Measurements from ENCODE around the gene SBF1.

Gene SBF1

DNA sequence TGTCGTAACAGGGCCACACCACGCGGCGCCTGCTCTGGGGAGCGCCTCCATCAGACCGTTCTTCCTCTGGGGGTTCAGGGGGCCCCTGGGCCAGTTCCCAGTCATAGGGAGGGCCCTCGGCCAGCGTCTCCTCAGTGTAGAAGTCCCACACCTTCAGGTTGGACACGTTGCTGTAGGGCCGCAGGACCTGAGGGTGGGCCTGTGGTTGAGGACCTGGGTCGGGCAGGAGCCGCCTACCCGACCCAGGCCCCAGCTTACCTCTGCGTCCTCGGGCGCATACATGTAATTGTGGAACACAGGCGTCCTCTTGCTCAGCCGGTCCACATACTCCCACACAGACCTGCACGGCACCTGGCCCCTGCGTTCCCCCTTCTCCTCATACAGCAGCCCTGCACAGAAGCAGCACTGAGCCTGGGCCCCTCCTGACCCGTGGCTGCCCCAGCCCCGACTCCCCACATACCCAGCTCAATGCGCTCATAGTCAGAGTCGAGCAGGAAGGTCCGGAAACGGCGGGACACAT lies 20.2 kb downstream of the SBF1 start:
- Histone ChIP-seq H2AFZ (ENCODE audit: low read depth) (no peak overlapping the region), H3K4me3 (IDR thresholded peaks at IDR 0.05; ENCODE audit: insufficient read depth, low read depth, low read length) (no peak overlapping the region), H3K4me1 (ENCODE audit: low read depth, poor library complexity, severe bottlenecking) (no peaks in the 10 kb centered on the region), H4K20me1 (ENCODE audit: insufficient read depth) (no peaks in the 10 kb centered on the region), H3K9ac (no peak overlapping the region), H3K4me2 (no peak overlapping the region), H3K27me3 (ENCODE audit: insufficient read depth, low read depth) (no peaks in the 10 kb centered on the region), H3K27ac (no peak overlapping the region), H3K36me3 (ENCODE audit: insufficient read depth) (no peaks in the 10 kb centered on the region), H3K79me2 (ENCODE audit: insufficient read depth, low read depth) (no peaks in the 10 kb centered on the region)
- TF ChIP-seq, protein P1, sequence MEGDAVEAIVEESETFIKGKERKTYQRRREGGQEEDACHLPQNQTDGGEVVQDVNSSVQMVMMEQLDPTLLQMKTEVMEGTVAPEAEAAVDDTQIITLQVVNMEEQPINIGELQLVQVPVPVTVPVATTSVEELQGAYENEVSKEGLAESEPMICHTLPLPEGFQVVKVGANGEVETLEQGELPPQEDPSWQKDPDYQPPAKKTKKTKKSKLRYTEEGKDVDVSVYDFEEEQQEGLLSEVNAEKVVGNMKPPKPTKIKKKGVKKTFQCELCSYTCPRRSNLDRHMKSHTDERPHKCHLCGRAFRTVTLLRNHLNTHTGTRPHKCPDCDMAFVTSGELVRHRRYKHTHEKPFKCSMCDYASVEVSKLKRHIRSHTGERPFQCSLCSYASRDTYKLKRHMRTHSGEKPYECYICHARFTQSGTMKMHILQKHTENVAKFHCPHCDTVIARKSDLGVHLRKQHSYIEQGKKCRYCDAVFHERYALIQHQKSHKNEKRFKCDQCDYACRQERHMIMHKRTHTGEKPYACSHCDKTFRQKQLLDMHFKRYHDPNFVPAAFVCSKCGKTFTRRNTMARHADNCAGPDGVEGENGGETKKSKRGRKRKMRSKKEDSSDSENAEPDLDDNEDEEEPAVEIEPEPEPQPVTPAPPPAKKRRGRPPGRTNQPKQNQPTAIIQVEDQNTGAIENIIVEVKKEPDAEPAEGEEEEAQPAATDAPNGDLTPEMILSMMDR (conservative IDR thresholded peaks at IDR 0.05; ENCODE audit: low read depth, low read length) = no peak

DNA sequence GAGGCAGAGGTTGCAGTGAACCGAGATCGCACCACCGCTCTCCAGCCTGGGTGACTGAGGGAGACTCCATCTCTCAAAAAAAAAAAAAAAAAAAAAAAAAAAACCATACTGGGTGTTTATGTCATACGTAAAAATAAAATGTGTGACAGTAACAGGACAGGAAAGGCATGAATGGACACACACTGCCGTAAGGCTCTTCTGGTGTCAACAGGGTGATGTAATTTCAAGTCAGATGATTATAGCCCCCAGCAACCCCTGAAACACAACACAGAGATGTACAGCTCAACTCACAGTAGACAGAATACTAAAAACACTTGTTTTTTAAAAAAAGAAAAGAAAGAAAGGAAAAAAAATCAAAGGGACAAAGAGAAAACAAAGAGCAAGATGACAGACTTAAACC lies 22.2 kb downstream of the SBF1 start:
- Histone ChIP-seq H3K4me3 (IDR thresholded peaks at IDR 0.05; ENCODE audit: insufficient read depth, low read depth, low read length) (no peak overlapping the region), H3K9ac (no peak overlapping the region), H3K27ac (no peak overlapping the region), H3K4me1 (ENCODE audit: low read depth, poor library complexity, severe bottlenecking) (no peaks in the 10 kb centered on the region), H2AFZ (ENCODE audit: low read depth) (no peak overlapping the region), H3K27me3 (ENCODE audit: insufficient read depth, low read depth) (no peaks in the 10 kb centered on the region), H3K4me2 (no peak overlapping the region), H3K36me3 (ENCODE audit: insufficient read depth) (peaks cover 2% of the 10 kb centered on the region; the same call in 1 of the 2 replicates), H4K20me1 (ENCODE audit: insufficient read depth) (no peaks in the 10 kb centered on the region), H3K79me2 (ENCODE audit: insufficient read depth, low read depth) (no peaks in the 10 kb centered on the region)
- TF ChIP-seq, protein P1 (conservative IDR thresholded peaks at IDR 0.05; ENCODE audit: low read depth, low read length) = no peak

DNA sequence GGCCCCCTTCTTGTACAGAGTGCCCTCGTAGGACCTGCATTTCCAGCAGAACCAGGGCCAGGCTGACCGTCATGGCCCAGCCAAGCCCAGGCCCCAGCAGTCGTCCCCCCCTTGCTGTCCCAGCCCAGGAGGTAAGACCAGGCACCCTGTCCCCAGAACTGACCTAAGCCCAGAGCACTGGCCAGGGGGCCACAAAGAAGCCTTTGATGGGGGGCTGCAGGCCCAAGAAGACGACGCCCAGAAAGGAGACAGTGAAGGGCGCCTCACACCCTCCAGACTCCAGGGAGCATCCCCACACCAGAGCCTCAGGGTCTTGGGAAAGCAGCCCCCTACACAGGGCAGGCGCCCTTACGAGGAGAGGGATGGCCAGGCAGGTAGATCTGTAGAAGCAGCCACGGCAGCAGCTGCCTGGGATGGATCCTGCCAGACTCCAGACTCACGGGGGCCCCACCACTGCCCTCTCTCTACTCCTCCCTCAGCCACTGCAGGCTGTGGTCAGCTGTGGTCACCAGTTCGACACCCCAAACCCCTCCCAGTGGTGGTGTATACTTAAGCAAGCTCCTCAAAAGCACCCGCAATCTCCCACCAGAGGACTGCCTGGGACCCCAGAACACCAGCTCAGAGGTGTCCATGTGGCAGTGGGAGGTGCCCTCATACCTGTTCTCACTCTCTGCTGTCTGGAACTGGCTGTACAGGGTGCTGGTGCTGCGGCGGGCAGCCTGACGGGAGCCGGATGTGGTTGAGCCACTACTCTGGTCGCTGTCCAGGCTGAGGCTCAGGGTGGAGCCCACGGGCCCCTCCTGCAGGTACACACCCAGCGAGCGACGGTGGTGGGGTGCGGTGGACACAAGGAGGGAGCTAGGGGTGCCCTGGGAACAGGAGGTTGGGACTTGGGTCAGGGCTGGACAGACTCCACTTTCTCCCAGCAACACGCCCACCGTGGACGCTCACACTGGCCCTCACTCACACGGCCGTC lies 27.0 kb downstream of the SBF1 start:
- no peak overlapping the region for H2AFZ ChIP-seq (ENCODE audit: low read depth)
- H4K20me1 ChIP-seq (ENCODE audit: insufficient read depth) = no peaks in the 10 kb centered on the region
- H3K4me2 ChIP-seq = no peak overlapping the region
- TF ChIP-seq, protein P1 (conservative IDR thresholded peaks at IDR 0.05; ENCODE audit: low read depth, low read length) = no peak
- H3K4me3 ChIP-seq (IDR thresholded peaks at IDR 0.05; ENCODE audit: insufficient read depth, low read depth, low read length) = no peak overlapping the region
- no peak overlapping the region for H3K27ac ChIP-seq
- H3K27me3 ChIP-seq (ENCODE audit: insufficient read depth, low read depth) = no peaks in the 10 kb centered on the region
- H3K9ac ChIP-seq = no peak overlapping the region
- H3K4me1 ChIP-seq (ENCODE audit: low read depth, poor library complexity, severe bottlenecking) = no peaks in the 10 kb centered on the region
- no peaks in the 10 kb centered on the region for H3K79me2 ChIP-seq (ENCODE audit: insufficient read depth, low read depth)
- H3K36me3 ChIP-seq (ENCODE audit: insufficient read depth) = peaks cover 2% of the 10 kb centered on the region; the same call in 1 of the 2 replicates

DNA sequence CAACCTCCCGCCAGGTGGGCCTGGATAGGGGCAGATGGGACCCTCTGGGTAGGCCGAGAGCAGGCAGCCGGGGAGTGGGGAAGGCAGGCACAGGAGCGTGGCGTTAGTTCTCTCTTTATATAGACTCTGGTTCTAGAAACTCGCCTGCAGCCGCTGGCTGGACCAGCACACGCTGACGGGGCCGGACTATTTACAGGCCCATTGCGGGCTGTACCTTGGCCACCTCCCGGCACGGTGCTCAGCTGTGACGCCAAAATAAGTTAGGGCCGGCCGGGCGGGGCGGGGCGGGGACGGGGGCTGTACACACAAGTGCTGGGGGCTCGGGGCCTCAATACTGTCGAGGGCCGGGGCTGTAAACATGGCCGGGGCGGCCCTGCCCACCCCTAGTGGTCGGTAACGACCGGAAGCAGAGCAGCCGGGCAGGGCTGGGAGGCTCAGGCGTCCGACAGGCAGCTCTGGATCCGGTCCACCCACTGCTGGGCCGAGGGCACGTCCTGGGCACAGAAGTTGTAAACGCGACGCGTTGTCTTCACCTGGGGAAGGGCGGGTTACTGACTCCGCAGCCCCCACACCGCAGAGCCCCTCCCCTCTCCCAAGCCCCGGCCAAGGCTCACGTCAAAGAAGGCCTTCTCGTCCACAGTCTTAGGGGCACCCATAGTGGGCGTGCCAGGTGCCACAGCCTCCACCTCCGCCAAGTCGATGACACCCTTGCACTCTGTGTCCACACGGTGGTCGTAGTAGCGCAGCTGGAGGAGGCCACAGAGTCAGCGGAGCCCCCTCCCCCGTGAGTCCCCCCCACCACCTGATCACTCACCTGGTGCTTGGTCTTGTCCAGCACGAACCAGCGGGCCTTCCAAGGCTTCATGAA lies 27.9 kb downstream of the SBF1 start:
- no peaks in the 10 kb centered on the region for H4K20me1 ChIP-seq (ENCODE audit: insufficient read depth)
- H3K9ac ChIP-seq = no peak overlapping the region
- no peak overlapping the region for H3K4me3 ChIP-seq (IDR thresholded peaks at IDR 0.05; ENCODE audit: insufficient read depth, low read depth, low read length)
- peaks cover 2% of the 10 kb centered on the region; the same call in 1 of the 2 replicates for H3K36me3 ChIP-seq (ENCODE audit: insufficient read depth)
- no peak overlapping the region for H3K4me2 ChIP-seq
- H3K27me3 ChIP-seq (ENCODE audit: insufficient read depth, low read depth) = no peaks in the 10 kb centered on the region
- no peak overlapping the region for H3K27ac ChIP-seq
- TF ChIP-seq, protein P1 (conservative IDR thresholded peaks at IDR 0.05; ENCODE audit: low read depth, low read length) = no peak
- no peaks in the 10 kb centered on the region for H3K4me1 ChIP-seq (ENCODE audit: low read depth, poor library complexity, severe bottlenecking)
- no peaks in the 10 kb centered on the region for H3K79me2 ChIP-seq (ENCODE audit: insufficient read depth, low read depth)
- H2AFZ ChIP-seq (ENCODE audit: low read depth) = no peak overlapping the region

Measured in KMS-11 (cell line).